ENCODE results near the gene ZNF524.

The ZNF524 gene

GRCh38 chr19:55633861-55634260 is 33.8 kb downstream of the ZNF524 start:
- H3K4me3 ChIP-seq (ENCODE audit: low read depth, low read length) = no peak overlapping the region
- no peak for TF ChIP-seq CTCF (IDR thresholded peaks at IDR 0.05; ENCODE audit: low read depth, low read length)

GRCh38 chr19:55635334-55635717 is 35.2 kb downstream of the ZNF524 start:
- no peak for TF ChIP-seq CTCF (IDR thresholded peaks at IDR 0.05; ENCODE audit: low read depth, low read length)
- peak overlapping the region; percentile 100 for H3K4me3 ChIP-seq (ENCODE audit: low read depth, low read length)

- peak overlapping the region; percentile 100 for H3K4me3 ChIP-seq (ENCODE audit: low read depth, low read length)
- no peak for TF ChIP-seq CTCF (IDR thresholded peaks at IDR 0.05; ENCODE audit: low read depth, low read length)
Measured at GRCh38 chr19:55635856-55636440, 35.9 kb downstream of the ZNF524 start.

GRCh38 chr19:55636723-55637122 is 36.6 kb downstream of the ZNF524 start:
- TF ChIP-seq CTCF (IDR thresholded peaks at IDR 0.05; ENCODE audit: low read depth, low read length) = no peak
- no peak overlapping the region for H3K4me3 ChIP-seq (ENCODE audit: low read depth, low read length)

- no peak overlapping the region for H3K4me3 ChIP-seq (ENCODE audit: low read depth, low read length)
- TF ChIP-seq CTCF (IDR thresholded peaks at IDR 0.05; ENCODE audit: low read depth, low read length) = no peak
Measured at GRCh38 chr19:55637534-55637933, 37.4 kb downstream of the ZNF524 start.

GRCh38 chr19:55638864-55639359 is 38.8 kb downstream of the ZNF524 start:
- no peak overlapping the region for H3K4me3 ChIP-seq (ENCODE audit: low read depth, low read length)
- TF ChIP-seq CTCF (IDR thresholded peaks at IDR 0.05; ENCODE audit: low read depth, low read length) = peak; percentile 44

- no peak for TF ChIP-seq CTCF (IDR thresholded peaks at IDR 0.05; ENCODE audit: low read depth, low read length)
- peak overlapping the region; percentile 83 for H3K4me3 ChIP-seq (ENCODE audit: low read depth, low read length)
Measured at GRCh38 chr19:55640043-55640576, 40.0 kb downstream of the ZNF524 start.
